Mesangial cell (primary cell): ENCODE measurements around the gene RBBP5. TPM values are rescaled to one million over a fixed set of nuclear protein-coding genes. Genes with fewer than 3 reads are reported as not detected.

Experiments used
- total RNA-seq: library from RNA; depleted of rRNA; stranded (reverse); fragments of >200 nt; gene quantifications from 2 replicates; pipeline ENCODE4 v1.2.3, GENCODE V29; 2015

RBBP5 gene
- 8.1 and 11.2 TPM in 2 replicates for total RNA-seq

DNA sequence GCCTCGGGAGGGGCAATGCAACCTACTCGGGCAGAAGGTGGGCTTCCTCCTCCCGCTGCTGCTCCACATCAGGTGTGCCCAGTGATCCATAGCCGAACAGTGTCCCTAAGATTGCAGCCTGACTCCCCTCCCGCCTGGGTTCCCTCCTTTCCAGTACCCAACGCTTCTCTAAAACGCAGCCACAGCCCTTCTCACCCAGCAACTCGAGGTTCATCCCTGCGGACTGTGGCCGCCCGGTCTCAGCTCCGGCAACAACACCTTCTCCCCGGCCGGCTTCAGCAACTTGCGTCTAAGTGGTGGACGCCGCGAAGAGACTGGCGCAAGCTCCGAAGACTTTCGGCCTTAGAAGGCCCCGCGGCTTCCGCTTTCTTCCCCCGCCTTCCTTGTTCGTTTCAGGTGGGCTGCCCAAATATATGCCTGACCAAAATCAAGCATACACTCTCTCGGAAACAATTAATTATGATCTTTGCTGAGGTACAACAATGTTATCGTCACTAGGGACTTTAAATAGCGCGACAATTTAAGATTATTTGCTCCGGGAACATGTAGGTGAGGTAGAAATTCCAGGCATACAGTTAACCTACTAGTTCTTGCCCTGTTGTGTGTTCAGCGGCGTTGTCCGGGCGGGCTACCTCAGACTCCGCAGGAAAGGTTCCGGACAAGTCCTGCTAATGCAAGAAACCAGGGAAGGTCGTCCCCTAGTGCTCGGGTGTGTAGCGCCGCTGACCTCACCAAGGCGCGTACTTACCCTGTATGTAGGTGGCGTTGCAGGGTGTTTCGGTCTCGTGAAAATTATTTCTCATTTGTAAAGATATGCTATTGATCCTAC, at the start of gene RBBP5:
Gene RBBP5 (minus strand): TSS at position 319 of the 829 bp plus-strand sequence. CDS start 105 bp downstream, at position 214.

GRCh38 chr1:205084360-205084759, 37.4 kb downstream of the RBBP5 start, which contains the start of gene TMEM81:
TSS of gene TMEM81 (minus strand) at chr1:205084460. CDS start at chr1:205084320, 140 bp downstream.

GRCh38 chr1:205042911-205043806, 78.6 kb downstream of the RBBP5 start, which contains the start of gene CNTN2:
TSS of gene CNTN2 (plus strand) at chr1:205043212. CDS start at chr1:205053186, 9,974 bp downstream.

Other genes starting within 250 kb of the RBBP5 start
- gene CNTN2, start 78.8 kb downstream of the RBBP5 start, total RNA-seq, result not detected in 2 replicates
- gene TMEM81, start 37.5 kb downstream of the RBBP5 start, total RNA-seq, result 0.89 and 1.5 TPM in 2 replicates
- gene DSTYK, start 89.7 kb upstream of the RBBP5 start, total RNA-seq, result 6.4 and 9.8 TPM in 2 replicates
- gene TMCC2, start 106.0 kb upstream of the RBBP5 start, total RNA-seq, result 3.0 and 5.2 TPM in 2 replicates
- 30.1 and 34.1 TPM in 2 replicates for gene NUAK2, start 199.8 kb upstream of the RBBP5 start, total RNA-seq
- gene KLHDC8A, start 234.9 kb upstream of the RBBP5 start, total RNA-seq, result 1.0 and 1.3 TPM in 2 replicates